Tibial nerve (tissue), 4 donors: ENCODE results near the gene PEDS1. TPM values are rescaled to one million over a fixed set of nuclear protein-coding genes. Genes with fewer than 3 reads are reported as not detected.
A peak's percentile ranks its signal among the peaks of the same experiment; 100 is the strongest.

Experiments
- DNase-seq, 2 donors: peaks; one replicate each; pipeline ENCODE4 v3.0.0-alpha.2; 2019; ENCODE audit warnings: low spot score in 2 of 2
- H3K27ac ChIP-seq, 4 donors: fragments of 200-600 bp; sonication (generic) in 3 of 4; one replicate each; pipeline ENCODE4 v1.5.1; 2017 to 2019; ENCODE audit warnings: mild to moderate bottlenecking in 1 of 4
- H3K27me3 ChIP-seq, 2 donors: fragments of 200-600 bp; sonication (generic) in 1 of 2; one replicate each; pipeline versions ENCODE4 v1.5.1 to v1.6.0; 2017 to 2019
- H3K36me3 ChIP-seq, 3 donors: fragments of 200-600 bp; sonication (generic); one replicate each; pipeline ENCODE4 v1.5.1; 2018 to 2019
- H3K4me1 ChIP-seq, 4 donors: fragments of 200-600 bp; sonication (generic) in 3 of 4; one replicate each; pipeline ENCODE4 v1.5.1; 2017 to 2019
- H3K4me3 ChIP-seq, 4 donors: fragments of 200-600 bp; sonication (generic) in 3 of 4; one replicate each; pipeline ENCODE4 v1.5.1; 2017 to 2019; ENCODE audit warnings: mild to moderate bottlenecking in 1 of 4, moderate library complexity in 1 of 4
- H3K9me3 ChIP-seq, 4 donors: fragments of 200-600 bp; sonication (generic) in 3 of 4; one replicate each; pipeline ENCODE4 v1.5.1; 2017 to 2019
- EP300 ChIP-seq, 2 donors: sonication (generic); formaldehyde crosslinking; IDR thresholded peaks; one replicate each; pipeline ENCODE4 v1.6.1; 2017; ENCODE audit warnings: antibody characterized with exemption in 2 of 2, mild to moderate bottlenecking in 1 of 2
- POLR2A ChIP-seq, 2 donors: fragments of 450-650 bp; IDR thresholded peaks; one replicate each; pipeline ENCODE4 v1.6.1; 2017; ENCODE audit warnings: antibody characterized with exemption in 2 of 2, mild to moderate bottlenecking in 2 of 2, moderate library complexity in 2 of 2
- WGBS, 2 donors: methylation state at CpG; one replicate each; pipeline ENCODE4 v1.1.5; 2018; 5-methylcytosine and 5-hydroxymethylcytosine counted together
- total RNA-seq, 4 donors: library from RNA; depleted of rRNA; stranded (reverse); fragments of >200 nt; gene quantifications; one replicate each; pipeline ENCODE4 v1.1.0, GENCODE V29; 2016
- TF ChIP-seq, protein P1 (sequence below), 5 experiments: fragments of 200-600 bp in 3 of 5; fragments of 450-650 bp in 2 of 5; sonication (generic) in 3 of 5; IDR thresholded peaks; one replicate each; pipeline ENCODE4 v1.5.1; 2016 to 2019; ENCODE audit warnings: antibody characterized with exemption in 5 of 5, mild to moderate bottlenecking in 3 of 5, moderate library complexity in 2 of 5

The PEDS1 gene
- total RNA-seq, 4 donors from 2014 or later: 26.4 to 36.7 (median 35.5) TPM

GRCh38 chr20:50111829-50112495 lies 41.6 kb downstream of the PEDS1 start:
- H3K4me3 ChIP-seq: peak overlapping the region; percentile 97 to 100 (median 98)
- no peaks in the 10 kb centered on the region for H3K36me3 ChIP-seq
- 9% methylated on average over 9 of the region's 9 CpGs for WGBS, 2 donors
- peaks cover 0 to 81% (median 47%) of the 10 kb centered on the region in 4 donors for H3K4me1 ChIP-seq
- no peak for DNase-seq
- peak overlapping the region; percentile 99 for H3K27ac ChIP-seq
- H3K9me3 ChIP-seq: no peaks in the 10 kb centered on the region
- TF ChIP-seq, protein P1, sequence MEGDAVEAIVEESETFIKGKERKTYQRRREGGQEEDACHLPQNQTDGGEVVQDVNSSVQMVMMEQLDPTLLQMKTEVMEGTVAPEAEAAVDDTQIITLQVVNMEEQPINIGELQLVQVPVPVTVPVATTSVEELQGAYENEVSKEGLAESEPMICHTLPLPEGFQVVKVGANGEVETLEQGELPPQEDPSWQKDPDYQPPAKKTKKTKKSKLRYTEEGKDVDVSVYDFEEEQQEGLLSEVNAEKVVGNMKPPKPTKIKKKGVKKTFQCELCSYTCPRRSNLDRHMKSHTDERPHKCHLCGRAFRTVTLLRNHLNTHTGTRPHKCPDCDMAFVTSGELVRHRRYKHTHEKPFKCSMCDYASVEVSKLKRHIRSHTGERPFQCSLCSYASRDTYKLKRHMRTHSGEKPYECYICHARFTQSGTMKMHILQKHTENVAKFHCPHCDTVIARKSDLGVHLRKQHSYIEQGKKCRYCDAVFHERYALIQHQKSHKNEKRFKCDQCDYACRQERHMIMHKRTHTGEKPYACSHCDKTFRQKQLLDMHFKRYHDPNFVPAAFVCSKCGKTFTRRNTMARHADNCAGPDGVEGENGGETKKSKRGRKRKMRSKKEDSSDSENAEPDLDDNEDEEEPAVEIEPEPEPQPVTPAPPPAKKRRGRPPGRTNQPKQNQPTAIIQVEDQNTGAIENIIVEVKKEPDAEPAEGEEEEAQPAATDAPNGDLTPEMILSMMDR (IDR thresholded peaks at IDR 0.05): no peak
- TF ChIP-seq POLR2A (IDR thresholded peaks at IDR 0.05): no peak
- TF ChIP-seq EP300 (IDR thresholded peaks at IDR 0.05): no peak
- H3K27me3 ChIP-seq: no peaks in the 10 kb centered on the region

DNA sequence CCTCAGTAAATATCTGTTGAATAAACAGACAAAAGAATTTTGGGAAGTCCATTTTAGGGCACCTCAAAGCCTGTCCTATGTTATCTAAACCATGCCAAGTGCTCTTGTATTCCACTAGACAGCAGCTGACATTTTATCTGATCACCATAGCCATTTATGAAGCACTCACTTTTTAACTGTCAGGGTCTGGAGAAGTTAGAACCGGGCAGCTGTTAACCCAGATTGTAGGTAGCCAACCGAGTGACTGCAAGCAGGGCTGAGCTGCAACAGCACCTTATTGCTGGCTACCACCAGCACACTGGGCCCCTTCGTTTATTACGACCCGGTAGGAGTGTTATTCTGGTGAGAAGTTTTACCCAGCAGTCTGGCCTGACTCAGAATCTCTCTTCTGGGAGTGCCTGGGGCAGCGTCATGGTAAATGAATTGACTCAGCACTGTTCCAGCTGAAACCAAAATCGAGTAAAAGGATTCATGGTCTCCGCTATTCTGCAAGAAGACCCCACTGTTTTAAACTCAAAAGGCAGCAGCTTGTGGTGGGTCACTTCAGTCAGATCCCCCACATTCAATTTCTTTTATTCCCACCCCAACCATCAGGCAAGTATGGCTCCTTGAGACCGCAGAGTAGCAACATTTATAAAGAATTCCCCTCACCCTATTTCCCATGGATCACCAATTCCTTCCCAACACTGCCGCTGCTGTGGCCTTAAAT lies 42.2 kb downstream of the PEDS1 start:
- Histone ChIP-seq H3K27me3 (no peaks in the 10 kb centered on the region), H3K36me3 (no peaks in the 10 kb centered on the region), H3K4me3 (peak overlapping the region in 3 of 4 donors; percentile 97 to 98 (median 98)), H3K27ac (peak overlapping the region in 2 of 4 donors; percentile 99), H3K9me3 (no peaks in the 10 kb centered on the region), H3K4me1 (peaks cover 0 to 84% (median 47%) of the 10 kb centered on the region in 4 donors)
- 30 to 33% methylated on average over 10 of the region's 10 CpGs for WGBS, 2 donors
- TF ChIP-seq, protein P1 (IDR thresholded peaks at IDR 0.05): no peak
- TF ChIP-seq POLR2A (IDR thresholded peaks at IDR 0.05) (no peak), EP300 (IDR thresholded peaks at IDR 0.05) (no peak)
- DNase-seq: no peak

DNA sequence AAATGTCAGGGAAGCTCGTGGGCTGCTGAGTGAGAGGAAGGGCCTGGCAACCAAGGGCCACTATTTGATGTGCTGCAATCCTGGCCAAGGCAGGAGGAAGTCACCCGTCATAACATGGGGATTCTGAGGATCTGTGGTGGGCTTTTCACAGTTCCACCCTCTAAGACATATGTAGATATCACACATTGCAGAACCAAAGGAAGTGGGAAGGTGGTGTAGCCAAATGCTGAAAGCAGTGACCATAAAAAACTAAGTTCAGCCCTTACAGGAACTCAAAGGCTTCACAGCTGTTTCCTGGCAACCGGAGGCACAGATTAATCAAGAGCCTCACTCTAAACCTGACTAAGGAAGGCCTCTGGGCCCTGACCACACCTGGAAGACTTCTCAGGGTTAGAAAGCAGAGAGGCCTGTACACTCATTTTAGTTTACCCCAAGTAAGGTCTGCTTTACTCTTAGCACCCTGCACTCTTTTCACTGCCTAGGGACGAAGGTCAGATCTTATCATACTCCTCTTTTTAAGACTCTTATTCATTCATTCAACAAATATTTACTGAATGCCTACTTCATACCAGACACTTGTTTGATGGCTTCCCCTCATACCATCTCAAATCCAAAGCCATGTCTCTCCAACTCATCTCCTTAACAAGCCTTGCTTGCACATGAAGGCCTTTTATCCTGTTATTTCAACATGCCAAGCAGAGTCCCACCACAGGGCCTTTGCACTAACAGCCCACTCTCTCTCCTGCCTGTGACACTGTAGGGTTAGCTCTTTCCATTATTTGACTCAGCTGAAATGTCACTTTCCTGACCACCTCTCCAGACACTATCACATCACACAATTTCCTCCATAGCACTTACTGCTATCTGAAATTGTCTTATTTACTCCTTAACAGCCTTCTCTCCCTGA lies 43.1 kb downstream of the PEDS1 start:
- no peak overlapping the region for H3K4me3 ChIP-seq
- H3K27ac ChIP-seq: peak overlapping the region in 3 of 4 donors; percentile 8 to 99 (median 99)
- no peak for DNase-seq
- TF ChIP-seq, protein P1 (IDR thresholded peaks at IDR 0.05): no peak
- TF ChIP-seq EP300 (IDR thresholded peaks at IDR 0.05) (no peak), POLR2A (IDR thresholded peaks at IDR 0.05) (no peak)
- H3K36me3 ChIP-seq: no peaks in the 10 kb centered on the region
- no peaks in the 10 kb centered on the region for H3K27me3 ChIP-seq
- WGBS, 2 donors: 30 to 45% methylated on average over 4 of the region's 4 CpGs
- H3K4me1 ChIP-seq: peaks cover 0 to 88% (median 46%) of the 10 kb centered on the region in 4 donors
- no peaks in the 10 kb centered on the region for H3K9me3 ChIP-seq

DNA sequence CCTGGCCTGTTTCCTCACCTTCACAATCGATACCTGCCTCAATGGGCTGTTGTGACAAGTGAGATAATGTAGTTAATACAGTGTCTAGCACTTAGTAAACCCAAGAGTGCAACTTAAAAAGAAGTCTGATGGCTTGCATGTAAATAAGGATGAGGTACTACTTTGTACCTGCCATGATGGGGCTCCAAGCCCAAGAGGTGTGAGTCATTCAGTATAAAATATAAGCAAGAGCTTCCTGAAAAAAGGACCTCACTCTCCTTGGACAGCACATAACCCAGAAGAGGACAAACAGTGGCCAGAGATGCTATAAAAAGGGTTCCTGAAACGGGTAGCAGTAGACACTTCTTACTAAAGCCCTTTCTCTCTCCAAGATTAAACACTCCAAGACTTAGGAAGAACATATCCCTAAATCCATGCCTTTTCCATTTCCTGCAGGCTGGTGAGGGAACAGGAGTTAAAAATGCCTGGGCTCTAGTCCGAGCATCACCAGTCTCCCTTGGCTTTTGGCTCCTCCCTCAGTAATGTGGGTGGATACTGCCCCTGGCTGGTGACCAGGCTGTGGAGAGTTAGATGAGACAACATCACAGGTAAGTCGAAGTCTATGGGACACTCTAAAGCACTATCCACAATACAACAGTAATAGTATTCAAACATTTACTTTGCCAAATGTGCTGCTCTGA lies 44.8 kb downstream of the PEDS1 start:
- DNase-seq: no peak
- Histone ChIP-seq H3K4me3 (no peak overlapping the region), H3K27ac (peak overlapping the region in 2 of 4 donors; percentile 31 to 64), H3K4me1 (peaks cover 0 to 79% (median 38%) of the 10 kb centered on the region in 4 donors), H3K36me3 (no peaks in the 10 kb centered on the region), H3K9me3 (no peaks in the 10 kb centered on the region), H3K27me3 (no peaks in the 10 kb centered on the region)
- no peak for TF ChIP-seq POLR2A (IDR thresholded peaks at IDR 0.05)
- no peak for TF ChIP-seq EP300 (IDR thresholded peaks at IDR 0.05)
- TF ChIP-seq, protein P1 (IDR thresholded peaks at IDR 0.05): no peak
- WGBS, 2 donors: 57 to 59% methylated on average over 4 of the region's 4 CpGs
